ENCODE results near the gene PLEKHG4B. TPM values are rescaled to one million over a fixed set of nuclear protein-coding genes. Genes with fewer than 3 reads are reported as not detected.

PLEKHG4B gene
- total and polyA plus RNA-seq, 7 donors, result 0.01 TPM; not detected in 6

- peaks cover 0 to 3% of the 10 kb centered on the region in 2 donors for H3K36me3 ChIP-seq (ENCODE audit: insufficient read depth in 1 of 2, low read depth in 1 of 2)
- peaks cover 22% of the 10 kb centered on the region for H3K4me1 ChIP-seq
- TF ChIP-seq CTCF (IDR thresholded peaks at IDR 0.05), result no peak
- H3K9me3 ChIP-seq, result no peaks in the 10 kb centered on the region
- H3K4me3 ChIP-seq, result no peak overlapping the region
- peak; percentile 26 to 63 (median 54) for ATAC-seq
- H3K27me3 ChIP-seq (ENCODE audit: insufficient read depth in 3 of 3, low read length in 2 of 3), result no peaks in the 10 kb centered on the region
- intact Hi-C loops (cut with DNase I), result no loop called here
- no peak for DNase-seq
- peak overlapping the region; percentile 53 for H3K27ac ChIP-seq
- WGBS, 3 donors, result 41 to 60% (median 41%) methylated on average over 12 of the region's 12 CpGs
Observed at GRCh38 chr5:197892-198489, 106.0 kb downstream of the PLEKHG4B start.

GRCh38 chr5:198516-199196 is 106.7 kb downstream of the PLEKHG4B start:
- TF ChIP-seq CTCF (IDR thresholded peaks at IDR 0.05), result no peak
- H3K36me3 ChIP-seq (ENCODE audit: insufficient read depth in 1 of 2, low read depth in 1 of 2), result peaks cover 0 to 10% of the 10 kb centered on the region in 2 donors
- intact Hi-C loops (cut with DNase I), result no loop called here
- H3K4me1 ChIP-seq, result peaks cover 22% of the 10 kb centered on the region
- H3K27ac ChIP-seq, result peak overlapping the region; percentile 53
- 94 to 97% (median 96%) methylated on average over 21 of the region's 21 CpGs for WGBS, 3 donors
- DNase-seq, result no peak
- no peaks in the 10 kb centered on the region for H3K9me3 ChIP-seq
- ATAC-seq, result no peak
- H3K27me3 ChIP-seq (ENCODE audit: insufficient read depth in 3 of 3, low read length in 2 of 3), result no peaks in the 10 kb centered on the region
- H3K4me3 ChIP-seq, result no peak overlapping the region

GRCh38 chr5:199197-199949 is 107.4 kb downstream of the PLEKHG4B start:
- Histone ChIP-seq H3K4me1 (peaks cover 18% of the 10 kb centered on the region), H3K27ac (no peak overlapping the region), H3K36me3 (ENCODE audit: insufficient read depth in 1 of 2, low read depth in 1 of 2) (peaks cover 0 to 17% of the 10 kb centered on the region in 2 donors), H3K9me3 (no peaks in the 10 kb centered on the region), H3K4me3 (no peak overlapping the region), H3K27me3 (ENCODE audit: insufficient read depth in 3 of 3, low read length in 2 of 3) (no peaks in the 10 kb centered on the region)
- intact Hi-C loops (cut with DNase I), result no loop called here
- ATAC-seq (no peak), DNase-seq (no peak)
- 92 to 93% (median 92%) methylated on average over 15 to 16 of the region's 16 CpGs for WGBS, 3 donors
- no peak for TF ChIP-seq CTCF (IDR thresholded peaks at IDR 0.05)

GRCh38 chr5:199950-200645 is 108.1 kb downstream of the PLEKHG4B start:
- intact Hi-C loops (cut with DNase I), result no loop called here
- Histone ChIP-seq H3K36me3 (ENCODE audit: insufficient read depth in 1 of 2, low read depth in 1 of 2) (peaks cover 0 to 24% of the 10 kb centered on the region in 2 donors), H3K27ac (no peak overlapping the region), H3K4me3 (no peak overlapping the region), H3K9me3 (no peaks in the 10 kb centered on the region), H3K27me3 (ENCODE audit: insufficient read depth in 3 of 3, low read length in 2 of 3) (no peaks in the 10 kb centered on the region), H3K4me1 (peaks cover 12% of the 10 kb centered on the region)
- DNase-seq, result no peak
- no peak for ATAC-seq
- 89 to 91% (median 90%) methylated on average over 23 of the region's 23 CpGs for WGBS, 3 donors
- TF ChIP-seq CTCF (IDR thresholded peaks at IDR 0.05), result no peak
